Naive B cell (primary cell): ENCODE data around the gene REPS1. TPM values are rescaled to one million over a fixed set of nuclear protein-coding genes. Genes with fewer than 3 reads are reported as not detected.
"Not testable (repeated sequence)": the region's sequence is repeated elsewhere in the genome, so short reads cannot be mapped to it uniquely, and the experiment has no call there.

ENCODE experiments used
- ATAC-seq, 2 donors: fragments of 150-1000 bp; cut with Tn5 transposase; 2 replicates each; pipeline ENCODE4 v1.10.0; 2021; ENCODE audit warnings: low read depth in 2 of 2, mild to moderate bottlenecking in 2 of 2, moderate library complexity in 2 of 2
- DNase-seq: peaks from one replicate; pipeline ENCODE4 v3.0.0; 2022
- H3K27ac Mint-ChIP-seq, 6 donors: one replicate each; pipeline ENCODE4 v1.8.0; 2020 to 2022; ENCODE audit warnings: mild to moderate bottlenecking in 6 of 6, mixed read lengths in 6 of 6, moderate library complexity in 5 of 6, inconsistent platforms in 2 of 6
- H3K27me3 Mint-ChIP-seq, 3 donors: one replicate each; pipeline ENCODE4 v1.8.0; 2021 to 2022; ENCODE audit warnings: mixed read lengths in 3 of 3, mild to moderate bottlenecking in 1 of 3
- H3K36me3 Mint-ChIP-seq, 2 donors: one replicate each; pipeline ENCODE4 v1.8.0; 2020 to 2022; ENCODE audit warnings: mixed read lengths in 2 of 2, inconsistent platforms in 1 of 2, mild to moderate bottlenecking in 1 of 2
- H3K4me1 Mint-ChIP-seq, 3 donors: one replicate each; pipeline ENCODE4 v1.8.0; 2020 to 2022; ENCODE audit warnings: mixed read lengths in 3 of 3, inconsistent platforms in 1 of 3, mild to moderate bottlenecking in 1 of 3, moderate library complexity in 1 of 3
- H3K4me3 Mint-ChIP-seq, 8 donors: one replicate each; pipeline ENCODE4 v1.8.0; 2020 to 2022; ENCODE audit warnings: mild to moderate bottlenecking in 8 of 8, mixed read lengths in 8 of 8, moderate library complexity in 8 of 8, inconsistent platforms in 2 of 8
- H3K9me3 Mint-ChIP-seq, 7 donors: one replicate each; pipeline ENCODE4 v1.8.0; 2020 to 2022; ENCODE audit warnings: mixed read lengths in 7 of 7, mild to moderate bottlenecking in 5 of 7, inconsistent platforms in 2 of 7, moderate library complexity in 1 of 7
- polyA plus RNA-seq, 6 donors: library from polyadenylated mRNA; unstranded; fragments of 300-500 nt; fragmentation: Illumina TruSeq; gene quantifications; one replicate each; pipeline ENCODE4 v1.2.3, GENCODE V29; 2021; ENCODE audit warnings: low read depth in 6 of 6

The REPS1 gene
- 10 to 100 TPM; 17.5 to 28.4 (median 21.7) TPM for polyA plus RNA-seq

- Mint-ChIP-seq H3K27ac (peak within 1 kb of the TSS; percentile 88 to 99 (median 94)), H3K27me3 (no peaks in the 10 kb centered on the region), H3K4me1 (peaks cover 12 to 23% (median 15%) of the 10 kb centered on the region in 3 donors), H3K4me3 (peak within 1 kb of the TSS in 7 of 8 donors; percentile 90 to 97 (median 94)), H3K36me3 (peaks cover under 1 to 1% of the 10 kb centered on the region in 2 donors), H3K9me3 (peaks cover 0 to 2% (median under 1%) of the 10 kb centered on the region in 7 donors)
- DNase-seq (peak; percentile 90), ATAC-seq (peak; percentile 85 to 87)
Observed at GRCh38 chr6:138987643-138988468, at the start of gene REPS1. Gene REPS1, minus strand, starts transcription at chr6:138988253. Its CDS starts 571 bp downstream, at chr6:138987682.

DNA sequence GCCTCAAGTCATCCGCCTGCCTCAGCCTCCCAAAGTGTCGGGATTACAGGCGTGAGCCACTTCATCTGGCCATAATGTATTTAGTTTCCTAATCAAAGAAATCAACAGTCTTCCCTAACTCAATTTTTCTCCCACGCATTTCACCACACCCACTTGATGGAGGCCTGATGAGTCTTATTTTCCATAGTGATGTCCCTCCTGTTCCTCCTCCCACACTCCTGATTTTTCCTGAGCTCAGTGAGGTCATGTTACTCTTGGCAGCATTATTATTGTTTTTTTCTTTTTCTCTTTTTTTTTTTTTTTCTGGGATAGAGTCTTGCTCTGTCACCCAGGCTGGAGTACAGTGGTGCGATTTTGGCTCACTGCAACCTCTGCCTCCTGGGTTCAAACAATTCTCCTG lies 49.4 kb upstream of the REPS1 start:
- no peaks in the 10 kb centered on the region for H3K27me3 Mint-ChIP-seq
- peaks cover 16 to 26% (median 19%) of the 10 kb centered on the region in 3 donors for H3K4me1 Mint-ChIP-seq
- no peak for ATAC-seq
- H3K4me3 Mint-ChIP-seq: no peak overlapping the region
- peaks cover 27 to 33% of the 10 kb centered on the region in 2 donors for H3K36me3 Mint-ChIP-seq
- no peak for DNase-seq
- peak overlapping the region in 1 of 6 donors; percentile 49 for H3K27ac Mint-ChIP-seq
- H3K9me3 Mint-ChIP-seq: no peaks in the 10 kb centered on the region

- Mint-ChIP-seq H3K9me3 (no peaks in the 10 kb centered on the region), H3K36me3 (peaks cover 7 to 10% of the 10 kb centered on the region in 2 donors), H3K27me3 (no peaks in the 10 kb centered on the region), H3K27ac (no peak overlapping the region), H3K4me3 (no peak overlapping the region), H3K4me1 (peaks cover 25 to 31% (median 25%) of the 10 kb centered on the region in 3 donors)
- ATAC-seq (peak; percentile 74 to 77), DNase-seq (peak; percentile 79)
Observed at GRCh38 chr6:139030228-139030963, 42.3 kb upstream of the REPS1 start.

DNA sequence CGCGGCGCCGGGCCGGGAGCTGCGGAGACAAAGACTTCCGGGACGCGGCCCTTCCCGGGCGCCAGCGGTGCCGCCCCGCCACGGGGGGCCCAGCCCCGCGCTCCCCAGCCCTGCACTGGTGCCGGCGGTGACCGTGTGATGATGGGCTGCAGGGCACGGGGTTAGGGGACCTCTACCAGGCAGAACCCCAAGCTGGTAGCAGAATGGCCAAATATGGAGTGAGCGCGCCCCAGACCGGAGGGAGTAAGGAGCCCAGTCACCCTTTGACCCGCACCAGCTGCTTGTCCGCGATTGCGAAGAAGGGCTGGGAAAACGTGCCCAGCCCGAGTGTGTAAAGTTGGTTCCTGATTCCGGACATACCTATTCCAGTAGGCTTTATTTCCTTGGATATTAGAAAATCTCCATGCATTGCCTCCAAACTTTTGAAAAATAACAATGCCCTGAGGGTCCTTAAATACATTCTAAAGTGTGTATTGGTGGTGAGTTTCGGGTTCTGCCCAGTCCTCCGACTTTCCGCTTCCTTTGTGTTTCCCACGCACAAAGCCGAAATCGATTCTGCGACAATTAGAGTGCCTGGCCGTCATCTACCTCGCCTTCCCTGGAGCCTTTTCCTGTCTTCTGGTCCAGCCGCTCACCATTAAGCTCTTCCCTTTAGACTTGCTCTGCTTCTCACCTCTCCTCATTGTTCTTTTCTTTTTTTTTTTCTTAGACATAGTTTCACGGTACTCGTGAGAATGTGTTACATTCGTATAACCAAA lies 41.6 kb upstream of the REPS1 start:
- Mint-ChIP-seq H3K4me1 (peaks cover 25 to 31% (median 25%) of the 10 kb centered on the region in 3 donors), H3K27me3 (no peaks in the 10 kb centered on the region), H3K9me3 (no peaks in the 10 kb centered on the region), H3K36me3 (peaks cover 7 to 8% of the 10 kb centered on the region in 2 donors), H3K4me3 (peak overlapping the region in 2 of 8 donors; percentile 93 to 96), H3K27ac (peak overlapping the region in 1 of 6 donors; percentile 52)
- ATAC-seq (peak in 1 of 2 donors; percentile 3), DNase-seq (no peak)

- H3K4me3 Mint-ChIP-seq: peak within 1 kb of the TSS in 4 of 8 donors; percentile 93 to 98 (median 96)
- DNase-seq: peak; percentile 79
- peaks cover 23 to 31% (median 23%) of the 10 kb centered on the region in 3 donors for H3K4me1 Mint-ChIP-seq
- no peaks in the 10 kb centered on the region for H3K9me3 Mint-ChIP-seq
- H3K27me3 Mint-ChIP-seq: no peaks in the 10 kb centered on the region
- ATAC-seq: peak; percentile 55 to 62
- peaks cover 4 to 5% of the 10 kb centered on the region in 2 donors for H3K36me3 Mint-ChIP-seq
- H3K27ac Mint-ChIP-seq: peak within 1 kb of the TSS in 5 of 6 donors; percentile 78 to 98 (median 93)
Observed at GRCh38 chr6:139028658-139029469, 40.8 kb upstream of the REPS1 start, which contains the start of gene ABRACL. Gene ABRACL, plus strand, starts transcription at chr6:139028745. Its CDS starts 5,416 bp downstream, at chr6:139034161.

DNA sequence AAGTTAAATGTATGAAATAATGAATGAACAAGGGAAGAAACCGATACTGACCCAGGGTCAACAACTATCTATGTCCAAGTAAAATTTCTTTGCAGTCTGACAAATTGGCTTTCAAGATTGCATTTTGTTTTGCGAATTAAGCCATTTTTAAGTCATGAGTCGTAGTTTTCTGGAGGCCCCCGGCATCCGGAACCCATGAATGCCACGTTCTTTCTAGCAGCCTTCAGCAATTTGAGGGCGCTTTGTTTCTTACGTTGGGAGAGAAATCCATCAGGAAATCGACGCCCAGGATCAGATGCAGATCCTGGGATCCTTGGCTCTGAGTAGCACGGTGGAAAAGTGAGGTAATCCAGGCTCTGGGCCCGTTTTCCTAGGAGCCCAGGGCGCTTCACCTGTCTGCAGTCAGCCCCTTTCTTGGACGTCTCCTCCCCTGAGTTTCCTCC lies 40.2 kb upstream of the REPS1 start:
- Mint-ChIP-seq H3K4me3 (peak overlapping the region in 4 of 8 donors; percentile 93 to 98 (median 96)), H3K4me1 (peaks cover 17 to 25% (median 17%) of the 10 kb centered on the region in 3 donors), H3K27me3 (no peaks in the 10 kb centered on the region), H3K9me3 (no peaks in the 10 kb centered on the region), H3K27ac (peak overlapping the region in 5 of 6 donors; percentile 77 to 98 (median 93)), H3K36me3 (no peaks in the 10 kb centered on the region)
- no peak for ATAC-seq
- no peak for DNase-seq

- ATAC-seq (peak in 1 of 2 donors; percentile 7), DNase-seq (peak; percentile 41)
- no peaks in the 10 kb centered on the region for H3K9me3 Mint-ChIP-seq
- no peaks in the 10 kb centered on the region for H3K27me3 Mint-ChIP-seq
- peak overlapping the region in 4 of 8 donors; percentile 93 to 98 (median 96) for H3K4me3 Mint-ChIP-seq
- peak overlapping the region in 5 of 6 donors; percentile 77 to 98 (median 93) for H3K27ac Mint-ChIP-seq
- H3K36me3 Mint-ChIP-seq: no peaks in the 10 kb centered on the region
- H3K4me1 Mint-ChIP-seq: peaks cover 12 to 23% (median 12%) of the 10 kb centered on the region in 3 donors
Observed at GRCh38 chr6:139027620-139028182, 39.6 kb upstream of the REPS1 start.

DNA sequence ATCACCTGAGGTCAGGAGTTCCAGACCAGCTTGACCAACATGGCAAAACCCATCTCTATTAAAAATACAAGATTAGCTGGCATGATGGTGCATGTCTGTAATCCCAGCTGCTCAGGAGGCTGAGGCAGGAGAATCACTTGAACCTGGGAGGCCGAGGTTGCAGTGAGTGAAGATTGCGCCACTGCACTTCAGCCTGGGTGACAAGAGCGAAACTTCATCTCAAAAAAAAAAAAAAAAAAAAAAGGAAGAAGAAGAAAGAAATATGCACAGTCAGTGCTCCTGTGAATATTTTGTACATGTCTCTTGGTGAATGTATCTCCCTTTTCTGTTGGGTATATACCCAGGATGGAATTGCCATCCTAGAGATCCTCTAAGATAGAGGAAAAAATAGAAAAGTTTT lies 37.4 kb upstream of the REPS1 start:
- peaks cover 8 to 15% (median 8%) of the 10 kb centered on the region in 3 donors for H3K4me1 Mint-ChIP-seq
- H3K27ac Mint-ChIP-seq, H3K9me3 Mint-ChIP-seq, DNase-seq, H3K36me3 Mint-ChIP-seq, ATAC-seq, H3K27me3 Mint-ChIP-seq, H3K4me3 Mint-ChIP-seq: not testable (repeated sequence)

- no peaks in the 10 kb centered on the region for H3K9me3 Mint-ChIP-seq
- peaks cover 14 to 22% (median 17%) of the 10 kb centered on the region in 3 donors for H3K4me1 Mint-ChIP-seq
- H3K36me3 Mint-ChIP-seq: no peaks in the 10 kb centered on the region
- H3K27me3 Mint-ChIP-seq: no peaks in the 10 kb centered on the region
- no peak overlapping the region for H3K4me3 Mint-ChIP-seq
- no peak overlapping the region for H3K27ac Mint-ChIP-seq
- no peak for ATAC-seq
- DNase-seq: no peak
Observed at GRCh38 chr6:139020689-139021088, 32.6 kb upstream of the REPS1 start.

- Mint-ChIP-seq H3K4me3 (no peak overlapping the region), H3K27ac (no peak overlapping the region), H3K9me3 (no peaks in the 10 kb centered on the region), H3K36me3 (no peaks in the 10 kb centered on the region), H3K4me1 (peaks cover 14 to 24% (median 17%) of the 10 kb centered on the region in 3 donors), H3K27me3 (no peaks in the 10 kb centered on the region)
- no peak for DNase-seq
- ATAC-seq: no peak
Observed at GRCh38 chr6:139019722-139020121, 31.7 kb upstream of the REPS1 start.

DNA sequence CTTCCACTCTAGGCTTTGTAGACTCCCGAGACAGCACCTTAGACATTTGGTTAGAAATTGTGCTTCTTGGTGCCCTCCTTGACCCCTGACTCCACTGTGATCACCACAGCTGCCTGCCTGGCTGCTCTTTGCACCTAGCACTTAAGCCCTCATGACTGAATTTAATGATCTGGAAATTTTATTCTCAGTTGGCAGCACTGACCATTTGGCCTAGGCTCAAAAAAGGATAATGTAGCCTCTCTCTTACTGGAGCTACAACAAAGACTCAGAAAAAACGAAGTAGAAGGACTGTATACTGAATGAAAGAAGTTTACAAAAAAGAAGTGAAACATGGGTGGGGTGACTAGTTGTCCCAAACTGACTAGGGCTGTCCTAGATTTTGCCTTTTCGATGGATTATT lies 29.2 kb upstream of the REPS1 start:
- no peak for ATAC-seq
- peak overlapping the region in 4 of 6 donors; percentile 7 to 77 (median 41) for H3K27ac Mint-ChIP-seq

More for the DNA sequence above, 29.2 kb upstream of the REPS1 start:
- no peaks in the 10 kb centered on the region for H3K36me3 Mint-ChIP-seq
- no peak for DNase-seq
- H3K4me1 Mint-ChIP-seq: peaks cover 14 to 24% (median 17%) of the 10 kb centered on the region in 3 donors
- H3K27me3 Mint-ChIP-seq: no peaks in the 10 kb centered on the region
- H3K4me3 Mint-ChIP-seq: peak overlapping the region in 3 of 8 donors; percentile 12 to 78 (median 13)
- H3K9me3 Mint-ChIP-seq: no peaks in the 10 kb centered on the region
